ENCODE results near the gene EPO. TPM values are rescaled to one million over a fixed set of nuclear protein-coding genes. Genes with fewer than 3 reads are reported as not detected.
A peak's percentile ranks its signal among the peaks of the same experiment; 100 is the strongest.

EPO gene
- total RNA-seq, 4 donors from 2014 or later: not detected

GRCh38 chr7:100705753-100706671, 14.3 kb upstream of the EPO start, which contains the start of gene POP7:
Gene POP7 (plus strand): TSS chr7:100706121. CDS start chr7:100706831, 710 bp downstream.
- H3K36me3 ChIP-seq: peaks cover 0 to 9% (median 9%) of the 10 kb centered on the region in 4 donors
- intact Hi-C loops (cut with DNase I): loop anchor here (5.0 to 10.0 kb wide), 2 partner anchors 146 to 179 kb away; partner anchors contain the start of genes SLC12A9 and UFSP1
- no peaks in the 10 kb centered on the region for H3K9me3 ChIP-seq
- H3K4me3 ChIP-seq: peak within 1 kb of the TSS; percentile 70 to 88 (median 75)
- WGBS: under 1% methylated on average over 49 of the region's 86 CpGs
- peaks cover 16 to 26% (median 23%) of the 10 kb centered on the region in 4 donors for H3K4me1 ChIP-seq
- no peaks in the 10 kb centered on the region for H3K27me3 ChIP-seq
- DNase-seq (ENCODE audit: extremely low spot score): peak; percentile 99
- H3K27ac ChIP-seq (replicated peaks in 1 of 4): peak within 1 kb of the TSS; percentile 86 to 96 (median 92)
- peak; percentile 10 for TF ChIP-seq POLR2A (IDR thresholded peaks at IDR 0.05; ENCODE audit: low read depth)
- TF ChIP-seq, protein P1, sequence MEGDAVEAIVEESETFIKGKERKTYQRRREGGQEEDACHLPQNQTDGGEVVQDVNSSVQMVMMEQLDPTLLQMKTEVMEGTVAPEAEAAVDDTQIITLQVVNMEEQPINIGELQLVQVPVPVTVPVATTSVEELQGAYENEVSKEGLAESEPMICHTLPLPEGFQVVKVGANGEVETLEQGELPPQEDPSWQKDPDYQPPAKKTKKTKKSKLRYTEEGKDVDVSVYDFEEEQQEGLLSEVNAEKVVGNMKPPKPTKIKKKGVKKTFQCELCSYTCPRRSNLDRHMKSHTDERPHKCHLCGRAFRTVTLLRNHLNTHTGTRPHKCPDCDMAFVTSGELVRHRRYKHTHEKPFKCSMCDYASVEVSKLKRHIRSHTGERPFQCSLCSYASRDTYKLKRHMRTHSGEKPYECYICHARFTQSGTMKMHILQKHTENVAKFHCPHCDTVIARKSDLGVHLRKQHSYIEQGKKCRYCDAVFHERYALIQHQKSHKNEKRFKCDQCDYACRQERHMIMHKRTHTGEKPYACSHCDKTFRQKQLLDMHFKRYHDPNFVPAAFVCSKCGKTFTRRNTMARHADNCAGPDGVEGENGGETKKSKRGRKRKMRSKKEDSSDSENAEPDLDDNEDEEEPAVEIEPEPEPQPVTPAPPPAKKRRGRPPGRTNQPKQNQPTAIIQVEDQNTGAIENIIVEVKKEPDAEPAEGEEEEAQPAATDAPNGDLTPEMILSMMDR (IDR thresholded peaks at IDR 0.05): no peak
- TF ChIP-seq EP300 (IDR thresholded peaks at IDR 0.05): no peak
- peak; percentile 88 to 97 for TF ChIP-seq POLR2AphosphoS5 (IDR thresholded peaks at IDR 0.05)

- peaks cover 0 to 9% (median 9%) of the 10 kb centered on the region in 4 donors for H3K36me3 ChIP-seq
- H3K27ac ChIP-seq (replicated peaks in 1 of 4): peak overlapping the region; percentile 86 to 96 (median 92)
- 32% methylated on average over 24 of the region's 34 CpGs for WGBS
- H3K27me3 ChIP-seq: no peaks in the 10 kb centered on the region
- no peak for DNase-seq (ENCODE audit: extremely low spot score)
- TF ChIP-seq, protein P1 (IDR thresholded peaks at IDR 0.05): no peak
- TF ChIP-seq POLR2A (IDR thresholded peaks at IDR 0.05; ENCODE audit: low read depth) (no peak), EP300 (IDR thresholded peaks at IDR 0.05) (no peak), POLR2AphosphoS5 (IDR thresholded peaks at IDR 0.05) (no peak)
- intact Hi-C loops (cut with DNase I): loop anchor here (5.0 to 10.0 kb wide), 2 partner anchors 146 to 178 kb away; partner anchors contain the start of genes SLC12A9 and UFSP1
- peak overlapping the region; percentile 70 to 88 (median 75) for H3K4me3 ChIP-seq
- no peaks in the 10 kb centered on the region for H3K9me3 ChIP-seq
- peaks cover 16 to 26% (median 23%) of the 10 kb centered on the region in 4 donors for H3K4me1 ChIP-seq
Observed at GRCh38 chr7:100706672-100707311, 13.5 kb upstream of the EPO start.

GRCh38 chr7:100708395-100708794, 11.9 kb upstream of the EPO start:
- no peak for DNase-seq (ENCODE audit: extremely low spot score)
- peaks cover 0 to 9% (median 9%) of the 10 kb centered on the region in 4 donors for H3K36me3 ChIP-seq
- H3K4me1 ChIP-seq: peaks cover 16 to 26% (median 23%) of the 10 kb centered on the region in 4 donors
- no peak overlapping the region for H3K27ac ChIP-seq (replicated peaks in 1 of 4)
- H3K4me3 ChIP-seq: no peak overlapping the region
- no peaks in the 10 kb centered on the region for H3K9me3 ChIP-seq
- intact Hi-C loops (cut with DNase I): loop anchor here (5.0 to 10.0 kb wide), 2 partner anchors 144 to 176 kb away; partner anchors contain the start of genes SLC12A9 and UFSP1
- H3K27me3 ChIP-seq: no peaks in the 10 kb centered on the region
- TF ChIP-seq POLR2AphosphoS5 (IDR thresholded peaks at IDR 0.05): no peak
- no peak for TF ChIP-seq EP300 (IDR thresholded peaks at IDR 0.05)
- TF ChIP-seq, protein P1 (IDR thresholded peaks at IDR 0.05): no peak
- no peak for TF ChIP-seq POLR2A (IDR thresholded peaks at IDR 0.05; ENCODE audit: low read depth)
- WGBS: 87% methylated on average over 6 of the region's 6 CpGs

DNA sequence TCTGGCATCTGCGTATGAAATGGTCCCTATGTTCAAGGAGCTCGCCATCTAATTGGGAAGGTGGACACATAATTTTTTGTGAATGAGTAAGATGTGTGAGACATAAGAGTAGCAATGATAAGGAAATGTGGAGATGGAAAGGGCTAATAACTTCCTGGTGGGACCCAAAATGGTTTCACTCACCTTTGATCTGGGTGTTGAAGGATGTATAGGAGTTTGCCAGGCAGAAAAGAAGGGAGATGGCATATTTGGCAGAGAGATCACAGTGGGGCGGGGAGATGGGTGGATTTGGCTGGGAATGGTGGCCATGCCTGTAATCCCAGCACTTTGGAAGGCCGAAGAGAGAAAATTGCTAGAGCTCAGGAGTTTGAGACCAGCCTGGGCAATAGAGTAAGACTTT, 9.8 kb upstream of the EPO start:
- Histone ChIP-seq H3K27me3 (no peaks in the 10 kb centered on the region), H3K9me3 (no peaks in the 10 kb centered on the region), H3K36me3 (peaks cover 0 to 9% (median 9%) of the 10 kb centered on the region in 4 donors), H3K4me3 (no peak overlapping the region), H3K27ac (replicated peaks in 1 of 4) (no peak overlapping the region), H3K4me1 (peaks cover 11 to 18% (median 15%) of the 10 kb centered on the region in 4 donors)
- intact Hi-C loops (cut with DNase I): no loop called here
- 98% methylated on average over 4 of the region's 4 CpGs for WGBS
- no peak for TF ChIP-seq POLR2A (IDR thresholded peaks at IDR 0.05; ENCODE audit: low read depth)
- TF ChIP-seq EP300 (IDR thresholded peaks at IDR 0.05): no peak
- no peak for TF ChIP-seq POLR2AphosphoS5 (IDR thresholded peaks at IDR 0.05)
- TF ChIP-seq, protein P1 (IDR thresholded peaks at IDR 0.05): no peak
- no peak for DNase-seq (ENCODE audit: extremely low spot score)

All from esophagus muscularis mucosa (tissue), 4 donors.